Measurements from ENCODE around the gene PLEKHJ1.

DNA sequence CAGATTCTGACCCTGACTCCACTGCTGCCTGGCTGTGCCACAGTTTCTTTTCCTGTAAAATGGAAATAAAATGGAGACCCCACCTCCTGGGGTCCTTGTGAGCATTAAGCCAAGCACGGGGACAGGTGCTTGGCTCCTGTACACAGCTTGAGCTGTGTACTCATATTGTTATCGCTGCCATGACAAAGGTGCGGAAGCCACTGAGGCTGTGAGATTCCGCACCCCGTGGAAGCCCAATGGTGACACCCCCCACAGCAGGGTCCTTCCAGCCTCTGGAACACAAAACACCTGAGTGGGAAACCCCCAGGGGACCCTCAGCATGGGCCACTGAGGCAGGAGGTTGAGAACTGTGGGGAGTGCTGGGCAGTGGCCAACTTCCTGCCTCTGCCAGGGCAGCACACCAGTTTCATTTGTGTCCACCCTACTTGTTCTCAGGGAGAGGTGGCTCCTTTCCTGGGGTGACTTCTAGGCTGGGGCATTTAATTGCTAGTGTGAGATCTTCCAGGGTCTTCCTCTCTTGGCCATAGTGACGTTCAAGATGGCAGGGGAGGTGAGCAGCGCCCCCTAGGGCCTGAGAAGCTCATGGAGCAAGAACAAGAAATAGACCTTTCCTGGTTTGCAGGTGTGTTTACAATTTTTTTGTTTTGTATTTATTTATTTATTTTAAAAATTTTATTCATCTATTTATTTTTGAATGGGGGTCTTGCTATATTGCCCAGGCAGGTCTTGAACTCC lies 25.5 kb upstream of the PLEKHJ1 start:
- TF ChIP-seq, protein P1, sequence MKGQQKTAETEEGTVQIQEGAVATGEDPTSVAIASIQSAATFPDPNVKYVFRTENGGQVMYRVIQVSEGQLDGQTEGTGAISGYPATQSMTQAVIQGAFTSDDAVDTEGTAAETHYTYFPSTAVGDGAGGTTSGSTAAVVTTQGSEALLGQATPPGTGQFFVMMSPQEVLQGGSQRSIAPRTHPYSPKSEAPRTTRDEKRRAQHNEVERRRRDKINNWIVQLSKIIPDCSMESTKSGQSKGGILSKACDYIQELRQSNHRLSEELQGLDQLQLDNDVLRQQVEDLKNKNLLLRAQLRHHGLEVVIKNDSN (CRISPR knock-in tag; IDR thresholded peaks at IDR 0.05): no peak
- TF ChIP-seq GRHL2 (CRISPR knock-in tag; IDR thresholded peaks at IDR 0.05; ENCODE audit: insufficient replicate concordance, severe bottlenecking): no peak
- no peak for TF ChIP-seq NR1H2 (CRISPR knock-in tag; IDR thresholded peaks at IDR 0.05)
- TF ChIP-seq, protein P2, sequence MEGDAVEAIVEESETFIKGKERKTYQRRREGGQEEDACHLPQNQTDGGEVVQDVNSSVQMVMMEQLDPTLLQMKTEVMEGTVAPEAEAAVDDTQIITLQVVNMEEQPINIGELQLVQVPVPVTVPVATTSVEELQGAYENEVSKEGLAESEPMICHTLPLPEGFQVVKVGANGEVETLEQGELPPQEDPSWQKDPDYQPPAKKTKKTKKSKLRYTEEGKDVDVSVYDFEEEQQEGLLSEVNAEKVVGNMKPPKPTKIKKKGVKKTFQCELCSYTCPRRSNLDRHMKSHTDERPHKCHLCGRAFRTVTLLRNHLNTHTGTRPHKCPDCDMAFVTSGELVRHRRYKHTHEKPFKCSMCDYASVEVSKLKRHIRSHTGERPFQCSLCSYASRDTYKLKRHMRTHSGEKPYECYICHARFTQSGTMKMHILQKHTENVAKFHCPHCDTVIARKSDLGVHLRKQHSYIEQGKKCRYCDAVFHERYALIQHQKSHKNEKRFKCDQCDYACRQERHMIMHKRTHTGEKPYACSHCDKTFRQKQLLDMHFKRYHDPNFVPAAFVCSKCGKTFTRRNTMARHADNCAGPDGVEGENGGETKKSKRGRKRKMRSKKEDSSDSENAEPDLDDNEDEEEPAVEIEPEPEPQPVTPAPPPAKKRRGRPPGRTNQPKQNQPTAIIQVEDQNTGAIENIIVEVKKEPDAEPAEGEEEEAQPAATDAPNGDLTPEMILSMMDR (IDR thresholded peaks at IDR 0.05): peak; percentile 75; the same call in 1 of the 2 replicates
- TF ChIP-seq, protein P3, sequence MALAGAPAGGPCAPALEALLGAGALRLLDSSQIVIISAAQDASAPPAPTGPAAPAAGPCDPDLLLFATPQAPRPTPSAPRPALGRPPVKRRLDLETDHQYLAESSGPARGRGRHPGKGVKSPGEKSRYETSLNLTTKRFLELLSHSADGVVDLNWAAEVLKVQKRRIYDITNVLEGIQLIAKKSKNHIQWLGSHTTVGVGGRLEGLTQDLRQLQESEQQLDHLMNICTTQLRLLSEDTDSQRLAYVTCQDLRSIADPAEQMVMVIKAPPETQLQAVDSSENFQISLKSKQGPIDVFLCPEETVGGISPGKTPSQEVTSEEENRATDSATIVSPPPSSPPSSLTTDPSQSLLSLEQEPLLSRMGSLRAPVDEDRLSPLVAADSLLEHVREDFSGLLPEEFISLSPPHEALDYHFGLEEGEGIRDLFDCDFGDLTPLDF (CRISPR knock-in tag; IDR thresholded peaks at IDR 0.05): no peak

Measured in WTC11 (cell line).